ENCODE data around the gene RPS6KA1.
"Not testable (repeated sequence)": the region's sequence is repeated elsewhere in the genome, so short reads cannot be mapped to it uniquely, and the experiment has no call there.

- not testable (repeated sequence) for TF ChIP-seq CTCF (conservative IDR thresholded peaks at IDR 0.05 in 1 of 2, IDR thresholded peaks at IDR 0.05 in 1 of 2; ENCODE audit: low read depth in 1 of 2, low read length in 2 of 2); EZH2 (IDR thresholded peaks at IDR 0.05; ENCODE audit: low read length, missing control alignments)
These were observed 55.0 kb downstream of the RPS6KA1 start for GRCh38 chr1:26584588-26584987.
